Esophagus squamous epithelium (tissue), 4 donors: ENCODE data around the gene MFSD1.

ENCODE experiments used
- POLR2A ChIP-seq, 4 donors: fragments of 450-650 bp; IDR thresholded peaks; one replicate each; pipeline ENCODE4 v1.6.1; 2017; ENCODE audit warnings: antibody characterized with exemption in 4 of 4, mild to moderate bottlenecking in 4 of 4, moderate library complexity in 3 of 4
- TF ChIP-seq, protein P1 (sequence below), 6 experiments: fragments of 450-650 bp in 4 of 6; fragments of 200-600 bp in 2 of 6; sonication (generic) in 2 of 6; IDR thresholded peaks; one replicate each; pipeline ENCODE4 v1.5.1; 2016 to 2019; ENCODE audit warnings: antibody characterized with exemption in 6 of 6, mild to moderate bottlenecking in 4 of 6, moderate library complexity in 4 of 6

DNA sequence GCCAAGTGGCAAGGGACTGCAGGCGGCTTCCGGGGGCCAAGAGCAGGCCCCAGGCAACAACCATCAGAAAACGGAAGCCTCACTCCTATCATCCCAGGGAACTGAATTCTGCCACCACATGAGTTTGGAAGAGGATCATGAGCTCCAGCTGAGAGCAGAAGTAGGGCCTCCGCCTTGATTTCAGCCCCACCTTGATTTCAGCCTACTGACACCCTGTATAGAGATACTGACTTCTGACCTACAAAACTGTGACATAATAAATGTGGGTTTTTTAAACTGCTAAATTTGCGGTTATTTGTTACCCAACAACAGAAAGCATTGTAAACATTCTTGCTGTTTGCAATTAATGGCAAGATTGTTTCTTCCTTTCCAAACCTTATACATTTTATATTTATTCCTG lies 48.0 kb upstream of the MFSD1 start:
- TF ChIP-seq, protein P1, sequence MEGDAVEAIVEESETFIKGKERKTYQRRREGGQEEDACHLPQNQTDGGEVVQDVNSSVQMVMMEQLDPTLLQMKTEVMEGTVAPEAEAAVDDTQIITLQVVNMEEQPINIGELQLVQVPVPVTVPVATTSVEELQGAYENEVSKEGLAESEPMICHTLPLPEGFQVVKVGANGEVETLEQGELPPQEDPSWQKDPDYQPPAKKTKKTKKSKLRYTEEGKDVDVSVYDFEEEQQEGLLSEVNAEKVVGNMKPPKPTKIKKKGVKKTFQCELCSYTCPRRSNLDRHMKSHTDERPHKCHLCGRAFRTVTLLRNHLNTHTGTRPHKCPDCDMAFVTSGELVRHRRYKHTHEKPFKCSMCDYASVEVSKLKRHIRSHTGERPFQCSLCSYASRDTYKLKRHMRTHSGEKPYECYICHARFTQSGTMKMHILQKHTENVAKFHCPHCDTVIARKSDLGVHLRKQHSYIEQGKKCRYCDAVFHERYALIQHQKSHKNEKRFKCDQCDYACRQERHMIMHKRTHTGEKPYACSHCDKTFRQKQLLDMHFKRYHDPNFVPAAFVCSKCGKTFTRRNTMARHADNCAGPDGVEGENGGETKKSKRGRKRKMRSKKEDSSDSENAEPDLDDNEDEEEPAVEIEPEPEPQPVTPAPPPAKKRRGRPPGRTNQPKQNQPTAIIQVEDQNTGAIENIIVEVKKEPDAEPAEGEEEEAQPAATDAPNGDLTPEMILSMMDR (IDR thresholded peaks at IDR 0.05) = no peak
- TF ChIP-seq POLR2A (IDR thresholded peaks at IDR 0.05) = no peak
